ENCODE measurements around the gene GPSM3.

DNA sequence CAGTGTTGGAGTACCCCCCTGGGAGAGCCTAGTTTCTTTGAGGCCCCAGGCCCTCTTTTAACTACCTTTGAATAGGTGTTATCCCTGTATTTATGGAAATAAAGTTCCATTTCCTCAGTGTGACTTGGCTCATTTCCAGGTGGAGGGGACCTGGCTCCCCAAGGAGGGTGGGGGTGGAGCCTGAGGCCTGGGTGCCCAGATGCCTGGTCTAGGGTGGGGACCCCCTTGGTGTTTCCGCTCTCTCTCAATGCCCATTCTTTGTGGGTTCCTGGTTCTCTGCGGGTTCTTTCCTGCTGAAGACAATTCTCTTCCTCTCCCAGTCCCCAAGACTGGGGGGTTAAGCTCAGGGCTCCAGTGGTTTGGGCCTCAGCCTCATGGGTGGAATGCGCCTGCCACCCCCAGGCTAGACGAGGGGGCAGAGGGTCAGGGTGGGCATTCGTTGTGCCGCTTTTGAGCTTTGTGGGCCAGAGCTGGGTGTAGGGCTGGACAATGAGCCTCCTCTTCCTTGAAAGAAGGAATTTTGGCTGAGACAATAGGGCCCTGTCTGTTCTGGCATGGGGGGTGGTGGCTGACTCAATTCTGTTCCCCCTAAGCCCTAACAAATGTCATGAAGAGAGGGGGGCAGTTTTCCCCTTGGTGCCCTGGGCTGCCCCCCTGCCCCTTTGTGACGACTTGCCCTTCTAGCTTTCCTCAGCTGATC is 28.7 kb downstream of the GPSM3 start:
- TF ChIP-seq POLR2A (IDR thresholded peaks at IDR 0.05) (no peak), POLR2AphosphoS5 (IDR thresholded peaks at IDR 0.05) (peak in 1 of 3 donors; percentile 3)
